LNCAP (cell line): Measurements from ENCODE around the gene FHIT.

Experiments used
- CTCF ChIP-seq: fragments of 450-650 bp; IDR thresholded peaks from 2 replicates; pipeline ENCODE4 v1.5.1; 2017; ENCODE audit warnings: mild to moderate bottlenecking

Gene FHIT

GRCh38 chr3:61136191-61136590 lies 115.1 kb downstream of the FHIT start:
- TF ChIP-seq CTCF: no peak

- TF ChIP-seq CTCF: no peak
Observed at GRCh38 chr3:61134532-61134931, 116.7 kb downstream of the FHIT start.

- TF ChIP-seq CTCF: no peak
Observed at GRCh38 chr3:61132062-61132461, 119.2 kb downstream of the FHIT start.

- no peak for TF ChIP-seq CTCF
Observed at GRCh38 chr3:61118830-61119229, 132.4 kb downstream of the FHIT start.

GRCh38 chr3:61117045-61117898 lies 134.0 kb downstream of the FHIT start:
- no peak for TF ChIP-seq CTCF

- no peak for TF ChIP-seq CTCF
Observed at GRCh38 chr3:61114316-61114953, 136.8 kb downstream of the FHIT start.

- no peak for TF ChIP-seq CTCF
Observed at GRCh38 chr3:61111825-61112224, 139.4 kb downstream of the FHIT start.
